RWPE1 (cell line): Measurements from ENCODE around the gene CHRNA3.
"Not testable (repeated sequence)": the region's sequence is repeated elsewhere in the genome, so short reads cannot be mapped to it uniquely, and the experiment has no call there.

Experiments used
- CTCF ChIA-PET: fragments of 350-600 bp; sonication (Branson Sonifier 250); formaldehyde crosslinking; extraction: SDS; loops from one replicate; lab custom pipeline; 2021; lab: Yijun Ruan, JAX
- POLR2A ChIA-PET: fragments of 400-600 bp; formaldehyde crosslinking; extraction: SDS; loops from one replicate; lab custom pipeline; 2020; ENCODE audit warnings: antibody characterized with exemption; ENCODE audit not compliant: low non-redundant PET; lab: Yijun Ruan, JAX
- DNase-seq: peaks from one replicate; pipeline ENCODE4 v3.0.0; 2012; ENCODE audit warnings: low spot score
- H3K27ac ChIP-seq: fragments of 450-650 bp; 2 replicates; pipeline ENCODE4 v1.5.1; 2017
- CTCF ChIP-seq: fragments of 450-650 bp; conservative IDR thresholded peaks from 2 replicates; pipeline ENCODE4 v1.5.1; 2017; ENCODE audit warnings: low read depth, mild to moderate bottlenecking

Gene CHRNA3

GRCh38 chr15:78616506-78616905, 4.3 kb downstream of the CHRNA3 start:
- no peak for TF ChIP-seq CTCF
- POLR2A ChIA-PET: no interaction called here
- CTCF ChIA-PET: interaction anchor here (0.6 kb wide), 1 partner anchor 74 kb away, joined by 4 read pairs; no protein-coding TSS in a partner anchor
- no peak overlapping the region for H3K27ac ChIP-seq
- no peak for DNase-seq

GRCh38 chr15:78615151-78615589, 5.6 kb downstream of the CHRNA3 start:
- TF ChIP-seq CTCF: no peak
- CTCF ChIA-PET: interaction anchor here (0.9 kb wide), 1 partner anchor 94 kb away, joined by 5 read pairs; no protein-coding TSS in a partner anchor
- H3K27ac ChIP-seq: no peak overlapping the region
- POLR2A ChIA-PET: no interaction called here
- DNase-seq: no peak

- no peak for TF ChIP-seq CTCF
- DNase-seq: no peak
- ChIA-PET POLR2A (no interaction called here), CTCF (interaction anchor here (0.6 to 1.1 kb wide), 2 partner anchors 93 to 95 kb away, joined by 3 to 8 read pairs; no protein-coding TSS in a partner anchor)
- H3K27ac ChIP-seq: no peak overlapping the region
These were observed 6.8 kb downstream of the CHRNA3 start for GRCh38 chr15:78614021-78614420.

GRCh38 chr15:78609551-78609950, 11.2 kb downstream of the CHRNA3 start:
- CTCF ChIA-PET, POLR2A ChIA-PET, H3K27ac ChIP-seq, DNase-seq: not testable (repeated sequence)

GRCh38 chr15:78605680-78606079, 15.1 kb downstream of the CHRNA3 start:
- DNase-seq: no peak
- TF ChIP-seq CTCF: no peak
- no peak overlapping the region for H3K27ac ChIP-seq
- POLR2A ChIA-PET: no interaction called here
- CTCF ChIA-PET: no interaction called here

GRCh38 chr15:78605201-78605600, 15.6 kb downstream of the CHRNA3 start:
- ChIA-PET CTCF (interaction anchor here (0.6 kb wide), 1 partner anchor 194 kb away, joined by 3 read pairs; no protein-coding TSS in a partner anchor), POLR2A (no interaction called here)
- no peak for TF ChIP-seq CTCF
- DNase-seq: no peak
- no peak overlapping the region for H3K27ac ChIP-seq

GRCh38 chr15:78604420-78604819, 16.4 kb downstream of the CHRNA3 start:
- CTCF ChIA-PET: interaction anchor here (0.6 kb wide), 1 partner anchor 194 kb away, joined by 3 read pairs; no protein-coding TSS in a partner anchor
- POLR2A ChIA-PET: no interaction called here
- no peak for DNase-seq
- H3K27ac ChIP-seq: no peak overlapping the region
- TF ChIP-seq CTCF: no peak
